HuH-7 (cell line): ENCODE data around the gene TMUB1.

Source experiments
- DNase-seq: peaks from one replicate; pipeline ENCODE4 v3.0.0; 2011; ENCODE audit warnings: low spot score

The TMUB1 gene

GRCh38 chr7:151085329-151085690, 2.0 kb upstream of the TMUB1 start:
- no peak for DNase-seq

DNA sequence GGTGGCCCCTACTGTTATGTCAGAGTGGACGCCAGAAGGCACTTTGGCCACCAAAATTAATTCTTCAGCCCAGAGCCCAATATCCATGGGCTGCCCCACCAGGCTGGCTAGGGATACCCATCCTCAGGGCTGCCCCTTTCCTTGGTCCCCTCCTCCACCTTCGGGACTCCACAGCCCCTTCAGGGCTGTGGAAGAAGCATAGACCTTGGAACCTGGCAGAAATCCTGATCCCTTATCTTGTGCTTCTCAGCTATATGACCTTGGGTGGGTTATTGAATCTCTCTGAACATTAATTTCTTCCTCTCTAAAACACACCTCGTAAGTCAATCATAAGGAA, 499 bp upstream of the TMUB1 start:
- no peak for DNase-seq

GRCh38 chr7:151082141-151083070, 887 bp downstream of the TMUB1 start:
- no peak for DNase-seq

DNA sequence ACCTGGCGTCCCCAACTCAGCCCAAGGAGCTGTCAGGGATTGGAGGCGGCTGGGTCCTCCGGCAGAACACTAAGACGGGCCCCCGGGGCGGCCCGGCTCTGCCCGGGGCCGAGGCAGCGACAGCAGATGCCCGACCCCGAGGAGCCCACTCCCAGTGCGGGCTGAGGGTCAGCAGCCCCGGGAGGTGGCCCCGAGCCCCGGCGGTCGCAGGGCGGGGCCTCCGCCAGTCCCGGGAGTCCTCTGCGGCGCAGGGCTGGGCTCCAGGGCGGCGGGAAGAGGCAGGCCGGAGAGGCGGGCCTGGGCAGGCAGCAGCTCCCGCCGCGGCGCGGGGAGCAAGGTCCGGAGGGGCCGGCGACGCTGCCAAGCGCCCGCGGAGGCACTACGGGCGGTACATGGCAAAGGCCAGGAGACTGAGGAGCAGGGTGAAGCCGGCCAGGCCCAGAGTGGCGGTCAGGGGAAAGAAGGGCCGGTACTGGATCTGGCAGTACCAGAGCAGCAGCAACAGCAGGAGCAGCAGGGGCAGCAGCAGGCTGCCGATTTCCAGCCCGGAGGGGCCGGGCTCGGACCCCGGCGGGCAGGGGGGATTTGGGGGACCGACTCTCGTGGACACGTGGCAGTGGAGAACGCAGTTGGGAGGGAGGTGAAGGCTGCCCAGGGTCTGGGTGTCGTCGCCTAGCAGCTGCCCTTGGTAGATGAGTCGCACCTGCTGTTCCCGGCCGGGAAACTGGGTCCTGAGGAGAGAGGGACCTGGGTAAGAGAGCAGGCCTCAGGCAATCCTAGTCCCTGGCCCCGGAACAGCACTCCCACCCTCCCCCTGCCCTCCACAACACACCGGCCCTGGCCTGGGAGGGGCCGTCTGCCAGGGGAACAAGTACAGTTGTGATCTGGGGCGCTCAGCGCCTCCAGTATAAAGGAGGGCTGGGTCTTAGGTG, 1.9 kb downstream of the TMUB1 start:
- DNase-seq: no peak

DNA sequence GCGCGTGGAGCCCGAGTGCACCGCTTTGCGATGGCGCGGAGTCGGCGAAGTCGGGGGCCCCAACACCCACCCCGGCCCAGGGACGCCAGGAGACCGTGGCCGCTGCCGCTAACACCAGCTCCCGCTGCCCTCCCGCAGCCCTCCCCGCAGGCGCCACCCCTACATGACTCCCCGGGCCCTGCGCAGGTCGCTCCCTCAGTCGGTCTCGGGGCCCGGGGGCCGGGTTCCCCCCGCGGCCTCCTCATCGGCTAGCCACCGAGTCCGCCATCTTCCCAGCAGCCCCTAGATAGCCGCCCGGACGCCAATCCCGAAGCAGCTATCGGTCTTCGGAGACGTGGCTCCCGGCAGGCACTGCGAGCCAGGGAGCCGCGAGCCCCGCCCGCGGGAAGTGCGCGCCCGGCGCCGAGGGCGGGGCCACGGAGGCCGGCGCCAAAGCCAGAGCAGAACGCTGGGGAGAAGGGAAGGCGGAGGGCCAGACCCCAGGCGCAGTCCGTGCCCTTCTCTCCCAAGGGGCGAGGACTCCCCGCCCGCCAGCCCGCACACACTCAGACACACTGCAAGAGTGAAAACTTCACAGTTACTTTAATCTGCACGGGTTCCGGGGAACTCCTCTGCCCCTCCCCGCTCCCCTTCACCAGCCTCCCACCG, 2.6 kb downstream of the TMUB1 start, which contains the start of gene FASTK:
Gene FASTK (minus strand): TSS at position 288 of the 648 bp plus-strand sequence. CDS start 43 bp downstream, at position 245.
- peak; percentile 98 for DNase-seq

- peak; percentile 52 for DNase-seq
These were observed 3.2 kb downstream of the TMUB1 start for GRCh38 chr7:151080067-151080521.

- DNase-seq: no peak
These were observed 3.9 kb downstream of the TMUB1 start for GRCh38 chr7:151079199-151079910.

DNA sequence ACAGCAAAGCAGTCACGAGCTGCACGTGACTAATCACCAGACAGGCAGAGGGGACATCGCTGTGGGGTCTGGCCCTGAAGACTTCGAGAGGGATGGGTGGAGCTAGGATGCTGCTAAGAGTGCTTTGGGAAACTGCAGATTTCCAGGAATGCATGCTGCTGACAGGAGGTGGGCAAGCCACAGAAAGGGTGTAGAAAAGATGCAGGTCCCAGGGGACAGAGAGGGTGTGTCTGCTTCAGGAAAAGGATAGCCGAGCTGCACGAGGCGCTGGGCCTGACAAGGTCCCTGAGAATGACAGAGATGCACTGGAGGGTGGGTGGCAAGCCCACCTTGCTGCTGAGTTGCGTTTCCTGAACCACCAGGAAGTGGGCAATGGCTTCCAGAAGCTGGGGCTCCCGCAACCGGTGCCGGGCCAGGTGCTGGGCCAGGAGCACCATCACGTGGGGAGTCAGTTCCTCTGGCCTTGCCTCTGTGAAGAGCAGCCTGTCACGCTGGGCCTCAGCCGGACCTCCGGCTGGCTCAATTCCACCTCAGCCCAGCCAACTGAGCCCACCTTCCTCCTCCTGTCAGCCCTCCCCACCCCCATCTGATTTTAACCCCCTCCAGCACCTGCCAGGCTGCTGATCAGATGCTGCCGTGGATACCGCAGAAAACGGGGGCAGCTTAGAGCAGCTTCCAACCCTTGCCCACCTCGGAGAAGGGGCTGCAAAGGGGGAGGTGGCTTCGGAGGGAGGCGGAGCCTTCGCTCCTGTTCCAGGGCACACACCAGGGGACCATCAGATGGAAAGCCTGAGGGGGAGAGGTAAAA, 4.9 kb downstream of the TMUB1 start:
- no peak for DNase-seq

GRCh38 chr7:151077705-151078232, 5.5 kb downstream of the TMUB1 start:
- no peak for DNase-seq

DNA sequence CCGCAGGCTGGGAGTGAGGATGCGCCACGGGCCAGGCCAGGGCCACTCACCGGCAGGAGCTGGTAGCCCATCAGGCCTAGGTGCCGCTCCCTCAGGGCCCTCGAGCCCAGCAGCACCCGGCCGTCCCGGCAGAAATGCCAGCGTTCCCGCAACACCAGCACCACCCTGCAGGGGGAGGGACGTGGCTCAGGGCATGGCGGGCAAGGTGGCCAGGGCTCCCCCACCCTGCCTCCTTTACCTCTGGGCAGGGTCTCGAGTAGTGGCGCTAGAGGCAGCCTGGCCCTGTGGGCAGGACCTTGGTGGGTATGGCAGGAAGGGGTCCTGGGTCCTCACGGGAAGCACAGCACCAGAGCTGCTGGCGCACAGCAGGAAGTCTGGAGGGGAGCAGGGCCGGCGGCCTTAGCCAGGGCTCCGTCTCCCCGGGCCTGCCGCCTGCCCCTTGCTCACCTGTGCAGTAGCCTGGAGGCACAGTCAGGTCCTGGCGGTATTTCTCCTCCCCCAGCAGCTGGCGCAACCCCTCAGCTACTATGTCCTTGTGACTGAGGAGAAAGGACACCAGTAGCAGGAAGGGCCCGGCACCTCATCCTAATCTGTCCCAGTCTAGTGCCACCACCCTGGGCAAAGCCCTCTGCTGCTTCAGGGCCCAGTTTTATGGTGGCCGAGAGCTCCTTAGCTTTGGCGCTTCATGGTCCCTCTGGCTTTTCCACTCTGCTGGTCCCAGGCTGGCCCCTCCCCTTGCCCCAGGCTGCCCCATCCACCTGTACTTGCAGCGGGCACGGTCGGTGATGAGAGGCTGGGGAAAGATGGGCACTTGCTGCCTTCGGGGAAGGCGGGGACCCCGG, 6.2 kb downstream of the TMUB1 start:
- peak; percentile 73 for DNase-seq

GRCh38 chr7:151075978-151076426, 7.3 kb downstream of the TMUB1 start:
- DNase-seq: no peak

- no peak for DNase-seq
These were observed 7.7 kb downstream of the TMUB1 start for GRCh38 chr7:151075662-151075971.

DNA sequence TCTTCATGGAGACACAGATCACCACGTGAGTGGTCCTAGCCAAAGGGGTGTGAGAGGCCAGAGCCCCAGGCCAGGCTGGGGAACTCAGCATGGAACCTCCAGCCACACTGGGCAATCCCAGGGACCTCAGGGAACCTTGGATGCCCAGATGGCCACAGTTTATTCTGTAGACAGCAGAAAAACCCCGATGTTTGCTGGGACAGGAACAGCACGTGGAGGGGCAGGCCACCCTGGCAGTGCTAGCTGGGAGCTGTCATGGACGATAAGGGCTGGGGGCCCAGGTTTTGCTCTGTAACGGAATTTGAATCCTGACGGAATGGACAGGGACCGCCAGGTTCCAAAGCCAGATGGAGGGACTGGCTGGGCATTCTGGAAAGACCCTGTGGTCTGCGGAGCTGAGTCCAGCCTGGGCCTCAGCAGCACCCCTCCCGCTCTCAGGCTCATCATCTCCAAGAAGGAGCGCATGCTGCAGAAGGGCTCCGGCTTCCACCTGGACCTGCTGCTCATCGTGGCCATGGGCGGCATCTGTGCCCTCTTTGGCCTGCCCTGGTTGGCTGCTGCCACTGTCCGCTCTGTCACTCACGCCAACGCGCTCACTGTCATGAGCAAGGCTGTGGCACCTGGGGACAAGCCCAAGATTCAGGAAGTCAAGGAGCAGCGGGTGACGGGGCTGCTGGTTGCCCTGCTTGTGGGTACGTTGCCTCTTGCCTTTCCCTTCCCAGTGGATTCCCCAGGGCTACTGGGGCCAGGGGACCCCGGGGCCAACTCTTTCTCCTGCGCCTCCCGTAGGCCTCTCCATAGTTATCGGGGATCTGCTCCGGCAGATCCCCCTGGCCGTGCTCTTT, 8.3 kb downstream of the TMUB1 start:
- no peak for DNase-seq

DNA sequence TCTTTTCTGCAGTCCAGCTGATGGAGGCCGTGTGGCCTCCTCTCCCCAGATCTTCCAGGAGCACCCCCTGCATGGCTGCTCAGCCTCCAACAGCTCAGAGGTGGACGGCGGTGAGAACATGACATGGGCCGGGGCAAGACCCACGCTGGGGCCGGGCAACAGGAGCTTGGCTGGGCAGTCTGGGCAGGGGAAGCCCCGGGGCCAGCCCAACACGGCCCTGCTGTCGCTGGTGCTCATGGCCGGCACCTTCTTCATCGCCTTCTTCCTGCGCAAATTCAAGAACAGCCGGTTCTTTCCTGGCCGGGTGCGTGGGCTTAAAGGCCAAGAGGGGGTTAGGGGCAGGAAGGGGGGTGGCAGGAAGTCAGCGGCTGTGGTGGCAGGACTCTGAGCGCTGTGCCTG, 9.3 kb downstream of the TMUB1 start:
- no peak for DNase-seq

- no peak for DNase-seq
These were observed 12.0 kb downstream of the TMUB1 start for GRCh38 chr7:151071032-151071866.

DNA sequence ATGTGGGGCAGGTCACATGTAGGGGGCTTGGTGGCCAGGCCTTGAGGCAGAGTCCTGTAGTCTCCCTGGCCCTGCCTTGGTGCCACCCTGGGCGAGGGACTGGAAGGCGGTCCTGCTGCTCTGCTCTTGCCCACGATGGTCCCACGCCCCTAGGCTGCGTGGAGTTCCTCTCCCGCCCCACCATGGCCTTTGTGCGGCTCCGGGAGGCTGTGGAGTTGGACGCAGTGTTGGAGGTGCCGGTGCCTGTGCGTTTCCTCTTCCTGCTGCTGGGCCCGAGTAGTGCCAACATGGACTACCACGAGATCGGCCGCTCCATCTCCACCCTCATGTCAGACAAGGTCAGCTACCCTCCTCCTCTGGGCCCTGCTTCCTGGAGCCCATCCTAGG, 12.7 kb downstream of the TMUB1 start:
- DNase-seq: no peak

GRCh38 chr7:151069841-151070573, 13.3 kb downstream of the TMUB1 start:
- no peak for DNase-seq
